NCI-H2107 treated with DMSO at 0.1 percent for 48 hours (cell line): ENCODE data around the gene CENPP.

Experiments
- DNase-seq: peaks from one replicate; lab custom pipeline; 2025; ENCODE audit not compliant: unreplicated experiment; lab: John Stamatoyannopoulos, UW

Gene CENPP

DNA sequence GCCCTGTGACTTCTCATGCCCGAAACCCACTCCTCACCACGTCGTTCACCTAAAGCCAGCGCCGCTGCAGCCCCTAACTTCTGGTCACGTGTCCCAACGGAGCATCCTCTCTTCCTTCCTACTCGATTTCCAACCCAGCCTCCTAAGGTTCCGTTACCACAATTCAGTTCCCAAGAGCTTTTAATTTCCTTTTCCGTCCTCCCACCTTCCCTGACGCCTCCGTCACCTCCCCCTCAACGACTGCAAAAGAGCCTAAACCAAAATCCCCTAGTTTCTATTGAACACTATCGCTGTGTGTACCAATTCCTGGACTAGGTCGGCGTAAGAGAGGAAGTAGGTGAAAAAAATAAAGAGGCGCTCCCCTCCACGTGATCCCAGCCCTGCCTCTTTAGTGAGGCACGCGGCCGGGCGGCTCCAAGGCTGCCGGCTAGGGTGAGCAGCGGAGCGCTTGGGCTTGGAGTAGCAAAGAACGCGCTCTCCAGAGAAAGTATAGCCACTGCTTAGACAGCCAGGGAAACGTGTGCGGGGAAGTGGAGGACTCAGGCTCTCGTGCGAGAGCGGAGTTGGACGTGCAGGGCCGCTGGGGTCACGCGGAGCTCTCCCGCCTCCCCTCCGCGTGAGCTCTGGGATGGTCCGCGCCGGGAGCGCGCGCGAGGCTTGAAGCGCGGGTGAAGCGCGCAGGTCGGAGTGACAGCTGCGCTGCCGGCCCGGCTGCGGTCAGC lies at the start of gene CENPP, which contains the start of gene NOL8:
TSS of gene CENPP (plus strand) at position 685 of the 722 bp plus-strand sequence.
TSS of gene NOL8 (minus strand) at position 82 of the 722 bp plus-strand sequence. CDS start 1,189 bp downstream, outside the sequence.
- DNase-seq: peak; percentile 85

DNA sequence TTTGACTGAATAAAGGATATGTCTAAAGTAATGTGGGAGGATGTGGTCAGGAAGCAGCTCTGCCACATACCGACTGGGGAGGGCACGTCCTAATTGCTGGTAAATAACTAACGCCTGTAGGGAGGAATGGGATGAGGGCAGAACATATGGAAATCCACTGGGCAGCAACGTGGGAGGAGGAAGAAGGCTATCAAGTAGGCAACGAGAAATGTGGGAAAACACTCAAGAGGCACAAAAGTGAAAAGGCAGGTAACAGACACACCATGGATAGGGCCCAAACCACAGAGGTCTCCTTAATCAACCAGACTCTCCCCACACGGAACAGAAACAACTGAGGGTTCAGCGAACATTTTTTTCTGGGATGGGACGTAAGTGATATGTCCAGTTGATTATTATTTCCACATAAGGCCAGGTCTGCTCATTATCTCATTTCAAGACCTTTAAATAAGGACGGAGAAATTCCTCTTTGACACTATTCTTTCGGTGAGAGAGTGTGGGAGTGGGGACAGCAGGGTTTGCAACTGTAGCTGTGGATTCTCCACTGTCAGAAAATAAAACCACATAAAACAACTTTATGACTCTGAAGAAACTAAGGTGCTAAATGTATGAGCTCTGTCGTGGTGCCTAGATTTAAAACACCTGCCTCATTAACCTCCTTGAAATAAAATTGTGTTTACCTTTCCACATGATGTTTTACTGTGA lies 49.3 kb upstream of the CENPP start:
- DNase-seq: no peak

DNA sequence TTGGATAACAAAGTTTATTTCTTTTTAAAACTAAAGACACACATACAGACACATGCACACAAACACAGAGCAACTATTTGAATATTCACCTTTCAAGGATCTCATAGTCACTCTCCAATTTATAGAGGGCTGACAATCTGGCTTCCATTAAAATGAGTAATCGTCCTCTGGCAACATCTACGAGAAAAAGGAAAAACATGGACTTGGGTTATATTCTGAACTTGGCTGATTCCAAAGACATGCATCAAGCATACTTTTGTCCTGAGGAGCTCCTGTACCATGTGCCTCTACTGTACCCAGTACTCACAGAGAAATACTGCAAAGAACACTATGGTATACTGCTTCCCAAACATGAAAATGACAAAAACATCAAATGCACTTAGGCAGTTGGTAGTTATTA lies 47.6 kb upstream of the CENPP start:
- no peak for DNase-seq

DNA sequence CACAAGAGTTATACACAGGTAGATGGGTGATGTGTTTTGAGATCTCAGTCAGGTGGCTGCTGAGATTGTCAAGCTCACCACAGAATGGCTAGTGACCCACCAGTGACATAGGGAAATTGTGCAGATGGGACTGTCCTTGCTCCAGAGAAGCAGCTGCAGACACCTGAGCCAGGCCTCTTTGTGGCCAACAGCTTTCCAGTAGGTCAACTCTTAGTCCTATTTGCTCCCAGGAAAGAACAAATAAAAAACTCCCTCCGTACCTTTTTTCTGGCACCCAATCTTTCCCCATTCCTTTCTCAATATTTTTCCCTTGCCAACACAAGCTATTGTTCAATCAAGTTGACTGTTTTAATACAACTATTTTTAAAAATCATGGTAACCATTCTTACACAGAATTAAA lies 46.5 kb upstream of the CENPP start:
- no peak for DNase-seq

DNA sequence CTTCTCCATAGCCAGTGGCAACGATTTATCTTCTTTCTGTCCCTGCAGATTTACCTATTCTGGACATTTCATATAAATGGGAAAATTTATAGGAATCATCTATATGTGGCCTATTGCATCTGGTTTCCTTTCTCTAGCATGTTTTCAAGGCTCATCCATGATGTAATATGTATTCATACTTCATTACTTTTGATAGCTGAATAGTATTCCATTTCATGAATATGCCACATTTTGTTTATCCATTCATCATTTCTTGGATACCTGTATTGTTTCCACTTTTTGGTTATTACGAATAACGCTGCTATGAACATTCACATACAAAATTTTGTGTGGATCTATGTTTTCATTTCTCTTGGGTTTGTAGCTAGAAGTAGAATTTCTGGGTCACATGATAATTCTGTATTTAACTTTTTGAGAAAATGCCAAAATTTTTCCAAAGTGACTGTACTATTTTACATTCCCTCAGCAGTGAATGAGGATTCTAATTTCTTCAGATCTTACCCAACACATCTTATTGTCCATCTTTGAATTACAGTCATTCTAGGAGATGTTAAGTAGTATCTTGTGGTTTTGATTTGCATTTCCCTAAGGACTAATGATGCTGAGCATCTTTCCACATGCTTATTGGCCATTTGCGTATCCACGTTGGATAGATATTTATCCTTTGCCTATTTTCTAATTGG lies 35.9 kb upstream of the CENPP start:
- DNase-seq: no peak

DNA sequence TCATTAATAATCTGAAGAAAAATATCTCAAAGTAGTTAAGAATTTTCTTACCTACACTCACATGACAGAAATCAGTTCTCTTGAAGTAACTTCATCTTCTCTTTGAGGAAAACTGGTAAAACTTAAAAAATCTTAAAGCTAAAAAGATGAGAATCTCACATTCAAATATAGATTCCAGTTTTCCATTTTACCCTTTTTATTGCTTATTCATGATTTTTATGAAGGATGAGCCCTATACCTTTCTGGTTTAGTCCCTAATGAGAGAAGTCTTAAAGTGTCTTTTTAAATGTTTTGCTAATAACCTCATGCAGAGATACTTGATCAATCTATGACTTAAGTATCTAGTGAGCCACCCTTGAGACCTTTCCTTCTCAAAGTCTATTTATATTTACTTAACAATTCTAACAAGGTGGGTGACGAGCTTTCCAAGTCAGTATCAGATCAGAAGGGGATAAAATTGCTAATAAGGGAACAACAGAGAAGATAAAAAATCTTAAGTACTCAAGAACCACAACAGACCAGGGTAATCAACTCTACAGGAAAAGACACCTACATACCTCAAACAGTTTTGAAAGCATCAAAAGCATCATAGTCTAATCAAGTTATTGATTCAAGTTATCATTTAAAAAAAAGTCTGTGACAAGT lies 34.8 kb upstream of the CENPP start:
- no peak for DNase-seq

DNA sequence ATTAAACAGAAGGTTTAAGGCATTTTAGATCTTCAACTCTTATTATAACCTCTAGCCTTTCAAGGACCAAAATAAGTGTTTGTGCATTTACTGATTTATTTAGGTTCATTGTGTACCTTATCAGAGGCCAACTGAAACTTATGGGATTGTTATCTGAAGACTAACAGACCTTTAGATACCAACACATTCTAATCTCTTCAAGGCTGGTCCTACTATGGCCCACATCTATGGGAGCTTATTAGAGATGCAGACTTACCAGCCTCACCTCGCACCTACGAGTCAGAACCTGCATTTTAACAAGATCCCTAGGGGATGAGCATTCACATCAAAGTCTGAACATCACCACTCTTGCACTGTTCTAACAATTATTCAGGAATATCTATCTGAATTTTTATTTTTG lies 34.2 kb upstream of the CENPP start:
- no peak for DNase-seq

DNA sequence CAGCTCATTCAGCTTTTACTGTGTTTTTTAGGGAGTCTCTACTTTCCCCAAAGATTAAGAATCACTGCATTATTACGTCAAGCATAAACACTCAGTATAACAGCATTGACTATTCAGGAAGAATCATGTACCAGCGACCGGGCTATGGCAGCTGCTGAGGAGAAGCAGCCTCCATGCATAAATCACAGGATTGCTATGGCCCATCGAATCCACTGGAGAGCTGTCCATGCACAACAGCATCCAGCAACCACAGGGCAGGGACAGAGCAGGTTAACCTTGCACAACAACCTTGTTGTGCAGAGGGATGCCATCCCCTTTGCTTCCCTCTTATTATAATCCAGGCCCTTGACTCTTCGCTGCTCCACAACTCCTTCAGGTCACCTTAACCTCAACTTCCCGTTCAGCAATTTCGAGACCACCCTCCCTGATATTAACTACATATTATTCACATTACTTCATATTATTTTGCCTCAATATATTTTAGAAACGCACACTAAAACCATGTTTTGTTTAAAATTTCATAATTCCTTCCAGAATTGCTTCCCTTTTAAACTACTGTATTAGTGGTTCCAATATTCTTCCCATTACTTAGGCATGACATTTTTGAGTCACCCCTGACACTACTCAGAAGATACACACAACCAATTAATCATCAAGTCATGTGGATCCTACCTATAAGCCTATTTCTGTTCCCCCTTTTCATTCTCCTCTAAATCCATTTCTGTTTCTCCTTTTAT lies 33.2 kb upstream of the CENPP start:
- DNase-seq: no peak

DNA sequence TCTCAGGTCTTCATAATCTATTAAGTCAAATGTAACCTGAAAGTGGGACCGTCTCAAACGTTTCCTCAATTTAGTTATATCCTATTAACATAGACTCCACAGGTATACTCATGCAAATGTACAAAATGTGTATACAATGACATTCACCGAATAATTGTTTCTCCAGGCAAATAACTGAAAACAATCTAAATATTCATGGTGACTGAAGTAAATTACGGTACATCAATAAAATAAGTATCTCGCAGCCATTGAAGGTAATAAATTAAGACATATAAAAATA lies 32.7 kb upstream of the CENPP start:
- DNase-seq: no peak

DNA sequence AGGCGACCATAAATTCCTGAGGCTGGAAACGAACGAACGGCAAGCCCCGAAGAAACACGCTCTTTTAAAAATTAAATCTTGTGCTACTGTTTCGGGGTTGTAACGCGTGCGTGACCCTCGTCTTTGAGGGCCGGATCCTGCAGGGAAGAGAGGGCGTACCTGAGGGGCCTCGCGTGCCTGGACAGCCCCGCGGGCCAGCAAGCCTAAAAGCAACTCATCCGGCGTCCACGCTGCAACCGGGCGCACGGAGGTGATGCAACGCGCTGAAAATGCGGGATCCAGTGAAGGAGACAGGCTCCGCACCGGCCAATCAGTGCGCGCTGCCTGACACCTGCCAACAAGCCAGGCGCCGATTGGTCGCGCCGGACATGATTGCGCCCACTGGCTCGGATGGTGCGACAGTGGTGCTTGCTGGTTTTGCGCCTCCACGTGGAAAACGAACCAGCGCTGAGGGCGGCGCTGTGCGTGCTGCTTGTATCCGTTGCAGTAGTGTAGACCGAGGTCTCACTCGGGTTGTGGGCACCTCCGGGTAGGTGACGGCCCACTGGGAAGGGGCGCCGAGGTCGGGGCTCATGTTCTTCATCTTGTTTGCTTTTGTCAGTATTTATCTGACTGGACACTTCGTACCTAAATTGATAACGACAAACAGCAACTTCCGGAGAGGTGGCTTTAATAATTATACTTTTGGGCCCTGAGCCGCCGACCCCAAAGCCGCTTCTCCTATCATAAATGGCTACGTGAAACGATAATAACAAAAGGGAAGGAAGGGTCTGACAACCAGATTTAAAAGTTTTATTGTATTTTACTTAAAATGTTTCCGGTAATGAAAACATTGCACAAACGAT lies 32.1 kb upstream of the CENPP start, which contains the start of gene IARS1:
TSS of gene IARS1 (minus strand) at position 246 of the 845 bp plus-strand sequence. CDS start 4,278 bp downstream, outside the sequence.
- DNase-seq: peak; percentile 88

DNA sequence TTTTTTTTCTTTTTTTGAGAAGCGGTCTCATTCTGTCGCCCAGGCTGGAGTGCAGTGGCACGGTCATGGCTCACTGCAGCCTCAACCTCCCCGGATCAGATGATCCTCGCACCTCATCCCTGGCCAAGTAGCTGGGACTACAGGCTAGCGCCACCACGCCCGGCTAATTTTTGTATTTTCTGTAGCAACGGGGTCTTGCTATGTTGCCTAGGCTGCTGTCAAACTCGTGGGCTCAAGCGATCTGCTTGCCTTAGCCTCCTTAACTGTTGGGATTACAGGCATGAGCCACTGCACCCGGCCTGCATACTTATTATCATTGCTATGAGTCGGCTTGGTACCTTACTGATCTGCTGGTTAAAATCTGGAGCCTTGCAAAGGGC lies 31.5 kb upstream of the CENPP start:
- peak; percentile 4 for DNase-seq

DNA sequence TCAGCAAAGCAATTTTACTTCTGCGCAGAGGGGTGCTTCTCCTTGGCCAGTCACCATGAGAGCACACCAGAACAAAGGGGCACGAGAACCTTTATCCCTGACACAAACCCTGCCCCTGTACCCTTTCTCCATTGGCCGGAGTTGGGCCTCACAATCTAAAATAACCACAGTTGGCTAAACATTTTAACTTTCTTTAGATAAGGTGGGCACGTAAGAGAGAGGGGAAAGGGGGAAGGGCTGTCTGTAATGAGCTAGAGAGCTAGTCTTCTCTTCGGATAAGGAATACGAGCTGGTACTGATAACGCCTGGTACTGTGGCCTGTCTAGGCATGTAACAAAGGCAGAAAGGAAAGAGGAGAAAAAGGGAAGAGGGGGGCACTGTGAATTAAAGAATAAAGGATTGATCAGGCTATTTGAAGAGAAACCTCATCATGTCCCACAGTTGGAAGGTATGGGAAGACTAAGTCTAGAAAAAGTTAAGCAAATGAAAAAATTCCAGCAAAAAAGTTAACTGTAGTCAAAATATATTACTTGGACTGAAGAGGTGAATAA lies 30.4 kb upstream of the CENPP start:
- no peak for DNase-seq

DNA sequence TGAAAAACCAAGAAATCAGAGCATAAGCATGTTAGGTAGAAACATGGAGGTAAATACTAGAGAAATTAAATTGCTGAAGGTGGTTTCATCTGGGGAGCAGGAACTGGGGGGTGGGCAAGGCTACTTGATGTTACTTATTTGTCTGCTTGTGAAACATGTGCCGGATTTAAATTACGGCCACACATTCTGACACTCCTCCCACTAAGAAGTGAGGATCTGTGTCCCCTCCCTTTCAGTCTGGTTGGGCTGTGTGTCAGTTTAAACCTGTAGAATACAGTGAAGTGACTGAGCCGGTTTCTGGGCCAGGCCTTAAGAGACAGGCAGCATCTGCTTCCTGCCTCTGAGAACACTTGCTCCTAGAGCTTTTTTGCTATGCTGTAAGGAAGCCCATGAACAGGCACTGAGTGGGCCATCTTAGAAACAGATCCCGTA lies 29.9 kb upstream of the CENPP start:
- DNase-seq: no peak

DNA sequence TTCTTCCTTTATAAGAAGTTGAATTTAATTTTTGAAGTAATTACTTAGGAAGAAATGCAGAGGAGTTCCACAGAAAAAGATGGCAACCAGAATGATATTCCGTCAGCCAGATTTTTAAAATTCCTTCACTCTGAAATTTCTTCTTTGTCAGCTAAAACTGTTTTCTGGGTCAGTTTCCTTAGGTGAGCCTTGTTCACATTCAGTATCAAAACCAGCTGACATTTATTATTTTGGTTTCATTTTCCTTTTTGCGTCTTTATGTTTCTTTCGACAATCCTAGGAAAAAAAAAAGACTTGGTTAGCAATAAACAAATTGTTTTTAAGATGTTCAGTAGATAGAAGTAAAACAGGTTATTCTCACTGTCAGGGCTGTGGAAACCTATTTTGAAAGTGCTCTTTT lies 28.1 kb upstream of the CENPP start:
- DNase-seq: no peak

DNA sequence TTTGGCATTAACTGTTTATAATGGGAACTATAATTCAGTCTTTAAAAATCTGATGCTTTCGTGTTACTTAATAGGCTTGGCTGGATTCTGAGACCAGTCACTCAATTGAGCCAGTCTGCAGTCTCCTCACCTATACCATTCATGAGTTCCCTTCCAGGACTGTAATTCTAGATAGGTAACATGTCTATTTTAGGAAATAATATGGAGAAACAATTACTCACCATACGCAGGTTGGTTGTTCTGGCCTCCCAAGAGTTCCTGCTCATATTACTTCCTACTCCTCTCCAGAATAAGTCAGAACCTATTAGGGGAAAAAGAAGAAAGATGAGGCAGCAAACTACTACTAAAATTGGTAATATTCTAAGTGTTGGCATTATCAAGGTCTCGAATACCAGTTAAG lies 27.7 kb upstream of the CENPP start:
- no peak for DNase-seq

DNA sequence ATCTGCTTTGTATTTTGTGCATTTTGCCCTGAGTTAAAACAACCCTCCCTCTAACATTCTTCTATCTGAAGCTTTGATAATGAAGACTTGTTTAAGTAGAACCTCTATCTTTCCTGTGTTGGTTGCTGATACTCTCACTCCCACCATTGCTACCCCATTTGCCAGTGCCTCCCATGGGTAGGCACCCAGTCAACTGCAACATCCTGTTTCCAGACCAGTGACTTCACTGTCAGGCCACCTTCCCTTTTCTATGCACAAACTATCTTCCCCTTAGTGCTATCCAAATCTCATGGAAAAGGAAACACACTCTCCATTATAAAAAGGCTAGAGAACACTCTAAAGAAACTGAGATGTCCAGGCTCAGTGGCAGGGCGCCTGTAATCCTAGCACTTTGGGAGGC lies 26.6 kb upstream of the CENPP start:
- no peak for DNase-seq

DNA sequence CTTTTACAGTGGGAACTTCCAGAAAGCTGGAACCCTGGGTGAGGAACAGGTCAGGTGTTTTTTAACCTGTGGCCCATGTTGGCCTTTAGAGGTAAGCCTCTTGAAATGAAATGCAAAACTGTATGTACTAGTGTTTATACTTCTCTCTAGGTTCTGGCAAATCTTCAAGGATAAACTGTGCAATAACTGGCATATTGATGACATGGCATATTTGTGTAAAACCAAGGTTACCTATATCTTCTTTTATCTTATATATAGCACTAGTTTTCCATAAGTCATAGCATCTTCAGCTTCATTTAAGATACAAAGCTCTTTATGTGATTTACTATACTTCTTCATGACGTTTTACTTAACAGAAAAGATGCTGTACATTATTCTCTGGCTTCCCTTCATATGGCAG lies 24.8 kb upstream of the CENPP start:
- DNase-seq: no peak

DNA sequence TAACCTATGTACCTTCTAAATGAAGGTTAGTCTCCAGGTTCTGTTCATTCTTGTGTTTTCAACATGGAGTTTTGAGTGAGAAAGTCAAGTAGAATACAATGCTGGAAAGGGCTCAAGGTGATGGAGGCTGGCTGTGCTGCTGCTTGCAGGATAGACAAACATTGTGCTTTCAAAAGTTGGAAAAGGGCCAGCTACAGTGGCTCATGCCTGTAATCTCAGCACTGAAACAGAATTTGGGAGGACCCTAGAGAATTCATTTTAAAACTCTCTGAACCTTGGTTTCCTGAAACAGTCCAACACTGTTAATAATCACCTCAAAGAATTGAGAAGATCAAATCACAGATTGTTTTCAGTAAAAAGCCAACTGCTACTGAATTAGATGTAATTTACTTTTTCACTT lies 16.9 kb upstream of the CENPP start:
- no peak for DNase-seq

DNA sequence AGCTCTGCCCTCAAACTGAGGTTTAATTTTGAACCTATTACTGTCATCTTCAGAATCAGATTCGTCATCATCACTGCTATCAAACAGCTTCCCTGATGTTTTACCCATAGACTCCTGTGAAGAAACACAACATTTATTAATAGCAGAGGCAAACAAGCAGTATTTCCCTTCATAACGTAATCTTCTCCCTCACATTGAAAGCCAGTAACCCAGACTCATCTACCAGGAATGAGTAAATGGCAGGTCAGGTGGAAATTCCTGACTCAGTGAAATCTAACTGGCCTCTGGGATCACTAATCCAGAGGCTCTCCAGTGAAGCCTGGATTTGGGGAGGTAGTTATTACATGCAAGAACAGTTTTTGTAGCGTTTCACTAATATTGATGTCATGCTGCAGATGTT lies 15.2 kb upstream of the CENPP start:
- DNase-seq: no peak
